Cerebellar nuclear complex (tissue), 1 donor: Measurements from ENCODE around the gene PFDN5.
"Not testable (repeated sequence)": the region's sequence is repeated elsewhere in the genome, so short reads cannot be mapped to it uniquely, and the experiment has no call there.

Experiments used
- DNase-seq, 2 experiments: peaks; one replicate each; lab custom pipeline; 2025; lab: John Stamatoyannopoulos, UW

PFDN5 gene

GRCh38 chr12:53286448-53286847, 8.9 kb upstream of the PFDN5 start:
- no peak for DNase-seq

GRCh38 chr12:53287741-53288216, 7.6 kb upstream of the PFDN5 start:
- DNase-seq = no peak

- DNase-seq = no peak
Observed at GRCh38 chr12:53288322-53288721, 7.0 kb upstream of the PFDN5 start.

- DNase-seq = no peak
Observed at GRCh38 chr12:53289891-53290290, 5.5 kb upstream of the PFDN5 start.

GRCh38 chr12:53290661-53291060, 4.7 kb upstream of the PFDN5 start:
- no peak for DNase-seq

GRCh38 chr12:53292426-53292825, 2.9 kb upstream of the PFDN5 start:
- DNase-seq = no peak

GRCh38 chr12:53295891-53296219, 513 bp downstream of the PFDN5 start:
- no peak for DNase-seq

- not testable (repeated sequence) for DNase-seq
Observed at GRCh38 chr12:53297106-53297505, 1.8 kb downstream of the PFDN5 start.

GRCh38 chr12:53298164-53298563, 2.8 kb downstream of the PFDN5 start:
- no peak for DNase-seq

GRCh38 chr12:53299101-53299453, 3.7 kb downstream of the PFDN5 start:
- no peak for DNase-seq

- peak in 1 of 2 experiments; percentile 49 for DNase-seq
Observed at GRCh38 chr12:53299454-53300180, 4.3 kb downstream of the PFDN5 start, which contains the start of gene MYG1. MYG1 (plus strand) TSS chr12:53299695; CDS start chr12:53299738, 43 bp downstream.

GRCh38 chr12:53300187-53300586, 4.8 kb downstream of the PFDN5 start:
- DNase-seq = no peak

GRCh38 chr12:53302903-53303302, 7.6 kb downstream of the PFDN5 start:
- DNase-seq = no peak

- no peak for DNase-seq
Observed at GRCh38 chr12:53306826-53307225, 11.5 kb downstream of the PFDN5 start.

- DNase-seq = no peak
Observed at GRCh38 chr12:53308276-53308675, 12.9 kb downstream of the PFDN5 start.

- no peak for DNase-seq
Observed at GRCh38 chr12:53313996-53314395, 18.7 kb downstream of the PFDN5 start.

GRCh38 chr12:53320352-53321195, 25.2 kb downstream of the PFDN5 start:
- no peak for DNase-seq

- DNase-seq = no peak
Observed at GRCh38 chr12:53324113-53324778, 28.9 kb downstream of the PFDN5 start.

- DNase-seq = peak in 1 of 2 experiments; percentile 47
Observed at GRCh38 chr12:53324779-53325510, 29.6 kb downstream of the PFDN5 start.

GRCh38 chr12:53325511-53326061, 30.2 kb downstream of the PFDN5 start:
- no peak for DNase-seq

GRCh38 chr12:53326460-53327185, 31.3 kb downstream of the PFDN5 start:
- no peak for DNase-seq
